ENCODE measurements around the gene GABBR1. TPM values are rescaled to one million over a fixed set of nuclear protein-coding genes. Genes with fewer than 3 reads are reported as not detected.

Gene GABBR1
- total RNA-seq, 1 donor from 2014 or later = 71.7 TPM

DNA sequence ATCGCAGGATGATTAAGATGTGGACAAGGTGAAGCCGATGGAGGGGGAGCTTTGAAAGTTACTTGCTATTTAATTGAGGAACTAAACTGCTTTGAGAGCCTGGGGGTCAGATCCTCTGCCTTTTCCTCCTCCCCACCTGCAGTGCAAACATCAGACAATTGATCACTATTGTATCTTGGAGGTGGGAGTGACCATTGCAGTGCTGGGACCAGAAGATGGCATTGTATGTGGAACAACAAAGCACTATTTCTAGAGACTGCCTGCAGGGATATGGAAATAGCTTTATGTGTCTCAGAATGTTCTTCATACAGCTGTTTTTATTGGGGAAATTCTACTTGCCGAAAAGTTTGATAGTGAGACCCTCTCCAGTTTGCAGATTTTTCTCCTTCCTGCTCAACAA lies 28.1 kb upstream of the GABBR1 start:
- no peak overlapping the region for H3K4me3 Mint-ChIP-seq
- TF ChIP-seq, protein P1, sequence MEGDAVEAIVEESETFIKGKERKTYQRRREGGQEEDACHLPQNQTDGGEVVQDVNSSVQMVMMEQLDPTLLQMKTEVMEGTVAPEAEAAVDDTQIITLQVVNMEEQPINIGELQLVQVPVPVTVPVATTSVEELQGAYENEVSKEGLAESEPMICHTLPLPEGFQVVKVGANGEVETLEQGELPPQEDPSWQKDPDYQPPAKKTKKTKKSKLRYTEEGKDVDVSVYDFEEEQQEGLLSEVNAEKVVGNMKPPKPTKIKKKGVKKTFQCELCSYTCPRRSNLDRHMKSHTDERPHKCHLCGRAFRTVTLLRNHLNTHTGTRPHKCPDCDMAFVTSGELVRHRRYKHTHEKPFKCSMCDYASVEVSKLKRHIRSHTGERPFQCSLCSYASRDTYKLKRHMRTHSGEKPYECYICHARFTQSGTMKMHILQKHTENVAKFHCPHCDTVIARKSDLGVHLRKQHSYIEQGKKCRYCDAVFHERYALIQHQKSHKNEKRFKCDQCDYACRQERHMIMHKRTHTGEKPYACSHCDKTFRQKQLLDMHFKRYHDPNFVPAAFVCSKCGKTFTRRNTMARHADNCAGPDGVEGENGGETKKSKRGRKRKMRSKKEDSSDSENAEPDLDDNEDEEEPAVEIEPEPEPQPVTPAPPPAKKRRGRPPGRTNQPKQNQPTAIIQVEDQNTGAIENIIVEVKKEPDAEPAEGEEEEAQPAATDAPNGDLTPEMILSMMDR (conservative IDR thresholded peaks at IDR 0.05) = no peak
- peaks cover 11% of the 10 kb centered on the region for H3K4me1 Mint-ChIP-seq (ENCODE audit: unreplicated experiment)
- no peak overlapping the region for H3K27ac Mint-ChIP-seq
- no peaks in the 10 kb centered on the region for H3K36me3 Mint-ChIP-seq
- H3K27me3 Mint-ChIP-seq = peaks cover 18% of the 10 kb centered on the region
- no peaks in the 10 kb centered on the region for H3K9me3 Mint-ChIP-seq
- no peak for DNase-seq (ENCODE audit: extremely low spot score, unreplicated experiment)

DNA sequence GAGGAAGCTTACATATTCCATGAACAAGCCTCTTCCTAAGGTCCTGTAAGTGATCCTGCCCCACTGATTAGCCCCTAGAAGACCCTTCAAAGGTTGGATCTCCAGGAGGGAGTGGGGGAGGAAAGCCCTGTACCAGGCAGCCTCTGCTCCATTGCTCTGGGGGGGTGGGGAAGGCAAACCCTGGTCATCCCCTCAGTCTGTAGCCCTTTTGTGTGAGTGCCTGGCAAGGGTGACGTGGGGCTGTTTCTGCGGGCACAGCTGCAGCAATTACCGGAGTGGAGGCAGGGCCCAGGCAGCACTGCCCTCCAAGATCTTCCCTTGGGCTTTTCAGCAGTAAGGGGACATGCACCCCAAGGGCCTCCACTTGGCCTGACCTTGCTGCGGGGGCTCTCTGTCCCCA lies 23.8 kb upstream of the GABBR1 start, which contains the start of gene MOG:
Gene MOG (plus strand): TSS at position 295 of the 400 bp plus-strand sequence. CDS start 118 bp downstream, outside the sequence.
- Mint-ChIP-seq H3K4me3 (no peak within 1 kb of the TSS), H3K36me3 (no peaks in the 10 kb centered on the region), H3K27me3 (peaks cover 17% of the 10 kb centered on the region), H3K27ac (no peak within 1 kb of the TSS), H3K4me1 (ENCODE audit: unreplicated experiment) (peaks cover 5% of the 10 kb centered on the region), H3K9me3 (no peaks in the 10 kb centered on the region)
- no peak for DNase-seq (ENCODE audit: extremely low spot score, unreplicated experiment)
- TF ChIP-seq, protein P1 (conservative IDR thresholded peaks at IDR 0.05) = no peak

DNA sequence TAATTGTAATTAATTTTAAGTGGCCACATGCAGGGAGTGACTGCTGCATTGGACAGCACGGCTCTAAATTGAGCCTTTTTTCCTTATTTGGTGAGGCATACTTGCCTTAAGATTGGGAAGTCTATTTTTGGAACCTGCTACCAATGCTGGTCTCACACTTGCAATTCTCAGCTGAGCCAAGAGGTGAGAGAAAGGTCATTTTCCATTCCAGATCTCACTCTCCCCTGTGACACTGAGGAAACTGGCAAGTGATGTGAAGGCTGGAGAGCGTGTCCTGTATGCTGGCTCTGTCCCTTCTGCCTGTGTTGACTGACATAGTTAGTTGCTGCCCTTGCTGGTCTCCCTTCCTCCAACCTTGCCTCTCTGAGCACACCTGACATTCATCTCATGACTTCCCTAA lies 23.2 kb upstream of the GABBR1 start:
- Mint-ChIP-seq H3K4me3 (no peak overlapping the region), H3K9me3 (no peaks in the 10 kb centered on the region), H3K27me3 (peaks cover 15% of the 10 kb centered on the region), H3K4me1 (ENCODE audit: unreplicated experiment) (peaks cover 10% of the 10 kb centered on the region), H3K27ac (no peak overlapping the region), H3K36me3 (no peaks in the 10 kb centered on the region)
- TF ChIP-seq, protein P1 (conservative IDR thresholded peaks at IDR 0.05) = no peak
- no peak for DNase-seq (ENCODE audit: extremely low spot score, unreplicated experiment)

DNA sequence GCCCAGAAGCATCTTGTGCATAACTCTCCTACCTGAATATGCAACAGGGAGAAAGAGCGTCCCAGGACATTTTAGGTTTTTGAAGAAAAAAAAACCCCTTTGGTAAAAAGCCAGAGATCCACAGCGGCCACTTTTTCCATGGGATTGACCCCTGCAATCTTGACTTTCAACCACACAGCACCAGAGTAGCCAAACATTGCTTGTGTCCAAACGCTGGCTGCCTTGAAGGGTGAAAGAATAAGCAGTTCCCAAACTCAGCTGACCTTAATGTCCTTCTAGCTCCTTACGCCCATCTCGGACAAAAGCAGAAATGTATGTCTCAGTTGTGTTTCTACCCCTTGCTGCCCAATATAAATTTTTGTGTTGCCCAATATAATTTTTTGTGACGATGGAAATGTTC lies 22.7 kb upstream of the GABBR1 start:
- H3K4me1 Mint-ChIP-seq (ENCODE audit: unreplicated experiment) = peaks cover 10% of the 10 kb centered on the region
- TF ChIP-seq, protein P1 (conservative IDR thresholded peaks at IDR 0.05) = no peak
- DNase-seq (ENCODE audit: extremely low spot score, unreplicated experiment) = no peak

DNA sequence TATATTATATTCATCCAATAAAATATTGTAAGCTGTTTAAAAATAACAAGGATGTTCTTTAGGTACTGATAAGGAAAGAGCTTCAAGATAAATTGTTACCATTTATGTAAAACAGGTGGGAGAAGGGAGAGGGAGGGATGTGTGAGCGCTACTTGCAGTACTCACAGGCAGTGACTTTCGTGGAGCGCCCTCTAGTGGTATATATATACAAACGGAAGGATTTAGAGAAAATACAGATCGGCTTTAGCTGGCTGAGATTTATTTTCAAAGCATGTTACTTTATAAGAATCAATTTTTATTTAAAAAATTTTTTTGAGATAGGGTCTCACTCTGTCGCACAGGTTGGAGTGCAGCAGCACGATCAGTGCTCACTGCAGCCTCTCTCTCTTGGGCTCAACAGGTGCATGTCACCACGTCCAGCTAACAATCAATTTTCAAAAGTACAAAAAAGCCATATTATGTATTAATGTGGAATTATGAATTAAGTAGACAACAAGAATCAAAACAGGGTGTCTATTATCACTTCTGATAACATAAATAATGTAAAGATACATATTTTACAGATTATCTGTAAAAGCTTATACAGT lies 20.6 kb upstream of the GABBR1 start:
- Mint-ChIP-seq H3K27me3 (peaks cover 12% of the 10 kb centered on the region), H3K27ac (no peak overlapping the region), H3K4me1 (ENCODE audit: unreplicated experiment) (peaks cover 14% of the 10 kb centered on the region), H3K9me3 (no peaks in the 10 kb centered on the region), H3K36me3 (no peaks in the 10 kb centered on the region), H3K4me3 (no peak overlapping the region)
- DNase-seq (ENCODE audit: extremely low spot score, unreplicated experiment) = no peak
- TF ChIP-seq, protein P1 (conservative IDR thresholded peaks at IDR 0.05) = peak; percentile 93

More for the DNA sequence above, 22.7 kb upstream of the GABBR1 start:
- Mint-ChIP-seq H3K4me3 (no peak overlapping the region), H3K9me3 (no peaks in the 10 kb centered on the region), H3K27ac (no peak overlapping the region), H3K27me3 (peaks cover 12% of the 10 kb centered on the region), H3K36me3 (no peaks in the 10 kb centered on the region)

Data from type B pancreatic cell (in vitro differentiated cells).